ENCODE data around the gene CYP1B1. TPM values are rescaled to one million over a fixed set of nuclear protein-coding genes. Genes with fewer than 3 reads are reported as not detected.

The CYP1B1 gene
- total RNA-seq, 1 experiment from 2014 or later = 2.6 TPM

DNA sequence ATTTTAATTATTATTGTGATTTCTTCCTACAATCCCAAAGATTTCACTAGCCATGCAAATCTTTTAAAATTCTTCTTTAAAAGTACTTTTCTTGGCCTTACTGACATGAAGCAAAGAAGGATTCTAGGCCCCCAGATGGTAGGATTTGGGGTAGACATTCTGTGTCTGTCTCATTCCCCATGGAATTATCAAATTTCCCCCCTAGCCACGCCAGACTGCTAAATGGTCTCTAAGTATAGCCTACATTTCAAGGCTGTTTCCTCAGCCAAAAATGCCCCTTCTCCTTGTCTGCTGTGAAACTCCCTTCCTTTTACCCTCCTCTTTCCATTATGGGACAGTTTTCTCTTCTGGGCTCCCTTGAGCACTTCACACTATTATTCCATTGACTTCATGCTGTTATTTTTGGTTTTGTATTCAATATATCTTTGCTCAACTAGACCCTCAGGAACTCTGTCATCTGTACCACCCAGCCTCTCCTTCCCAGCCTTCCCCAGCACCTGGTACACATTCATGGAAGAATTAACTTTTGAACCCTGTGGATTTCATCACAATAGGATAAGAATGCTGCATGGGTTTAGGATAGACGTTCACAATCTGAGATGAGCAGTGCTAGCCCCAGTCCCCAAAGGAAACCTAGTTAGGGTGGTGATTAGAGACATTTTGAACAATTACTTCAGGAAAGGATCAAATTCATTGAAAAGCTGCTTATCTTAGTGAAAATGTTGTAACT is 21.5 kb upstream of the CYP1B1 start:
- CTCF ChIA-PET = no interaction called here
- H3K4me1 ChIP-seq (ENCODE audit: control insufficient read depth in 1 of 2, insufficient read depth in 2 of 2, low read length in 2 of 2) = no peaks in the 10 kb centered on the region

More for the DNA sequence above, 21.5 kb upstream of the CYP1B1 start:
- H3K9ac ChIP-seq (ENCODE audit: low read length) = no peak overlapping the region
- intact Hi-C loops (cut with micrococcal nuclease) = no loop called here
- POLR2A ChIA-PET = no interaction called here
- BruUV-seq (replicated peaks) = no TSS peak
- no peaks in the 10 kb centered on the region for H3K9me3 ChIP-seq (ENCODE audit: control insufficient read depth in 1 of 2, insufficient read depth in 1 of 2, low read depth in 1 of 2, low read length in 2 of 2)
- TF ChIP-seq SIN3A (IDR thresholded peaks at IDR 0.05; ENCODE audit: low read depth) = no peak
- TF ChIP-seq, protein P1, sequence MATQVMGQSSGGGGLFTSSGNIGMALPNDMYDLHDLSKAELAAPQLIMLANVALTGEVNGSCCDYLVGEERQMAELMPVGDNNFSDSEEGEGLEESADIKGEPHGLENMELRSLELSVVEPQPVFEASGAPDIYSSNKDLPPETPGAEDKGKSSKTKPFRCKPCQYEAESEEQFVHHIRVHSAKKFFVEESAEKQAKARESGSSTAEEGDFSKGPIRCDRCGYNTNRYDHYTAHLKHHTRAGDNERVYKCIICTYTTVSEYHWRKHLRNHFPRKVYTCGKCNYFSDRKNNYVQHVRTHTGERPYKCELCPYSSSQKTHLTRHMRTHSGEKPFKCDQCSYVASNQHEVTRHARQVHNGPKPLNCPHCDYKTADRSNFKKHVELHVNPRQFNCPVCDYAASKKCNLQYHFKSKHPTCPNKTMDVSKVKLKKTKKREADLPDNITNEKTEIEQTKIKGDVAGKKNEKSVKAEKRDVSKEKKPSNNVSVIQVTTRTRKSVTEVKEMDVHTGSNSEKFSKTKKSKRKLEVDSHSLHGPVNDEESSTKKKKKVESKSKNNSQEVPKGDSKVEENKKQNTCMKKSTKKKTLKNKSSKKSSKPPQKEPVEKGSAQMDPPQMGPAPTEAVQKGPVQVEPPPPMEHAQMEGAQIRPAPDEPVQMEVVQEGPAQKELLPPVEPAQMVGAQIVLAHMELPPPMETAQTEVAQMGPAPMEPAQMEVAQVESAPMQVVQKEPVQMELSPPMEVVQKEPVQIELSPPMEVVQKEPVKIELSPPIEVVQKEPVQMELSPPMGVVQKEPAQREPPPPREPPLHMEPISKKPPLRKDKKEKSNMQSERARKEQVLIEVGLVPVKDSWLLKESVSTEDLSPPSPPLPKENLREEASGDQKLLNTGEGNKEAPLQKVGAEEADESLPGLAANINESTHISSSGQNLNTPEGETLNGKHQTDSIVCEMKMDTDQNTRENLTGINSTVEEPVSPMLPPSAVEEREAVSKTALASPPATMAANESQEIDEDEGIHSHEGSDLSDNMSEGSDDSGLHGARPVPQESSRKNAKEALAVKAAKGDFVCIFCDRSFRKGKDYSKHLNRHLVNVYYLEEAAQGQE (IDR thresholded peaks at IDR 0.05; ENCODE audit: low read depth) = no peak
- TF ChIP-seq, protein P2, sequence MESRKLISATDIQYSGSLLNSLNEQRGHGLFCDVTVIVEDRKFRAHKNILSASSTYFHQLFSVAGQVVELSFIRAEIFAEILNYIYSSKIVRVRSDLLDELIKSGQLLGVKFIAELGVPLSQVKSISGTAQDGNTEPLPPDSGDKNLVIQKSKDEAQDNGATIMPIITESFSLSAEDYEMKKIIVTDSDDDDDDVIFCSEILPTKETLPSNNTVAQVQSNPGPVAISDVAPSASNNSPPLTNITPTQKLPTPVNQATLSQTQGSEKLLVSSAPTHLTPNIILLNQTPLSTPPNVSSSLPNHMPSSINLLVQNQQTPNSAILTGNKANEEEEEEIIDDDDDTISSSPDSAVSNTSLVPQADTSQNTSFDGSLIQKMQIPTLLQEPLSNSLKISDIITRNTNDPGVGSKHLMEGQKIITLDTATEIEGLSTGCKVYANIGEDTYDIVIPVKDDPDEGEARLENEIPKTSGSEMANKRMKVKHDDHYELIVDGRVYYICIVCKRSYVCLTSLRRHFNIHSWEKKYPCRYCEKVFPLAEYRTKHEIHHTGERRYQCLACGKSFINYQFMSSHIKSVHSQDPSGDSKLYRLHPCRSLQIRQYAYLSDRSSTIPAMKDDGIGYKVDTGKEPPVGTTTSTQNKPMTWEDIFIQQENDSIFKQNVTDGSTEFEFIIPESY (IDR thresholded peaks at IDR 0.05; ENCODE audit: extremely low read depth, insufficient replicate concordance, low read length) = no peak
- no peak for TF ChIP-seq MAX (IDR thresholded peaks at IDR 0.05)
- no peak for TF ChIP-seq SP1 (IDR thresholded peaks at IDR 0.05; ENCODE audit: low read depth)
- TF ChIP-seq CBX3 (IDR thresholded peaks at IDR 0.05; ENCODE audit: low read depth) = no peak
- TF ChIP-seq ATF3 (IDR thresholded peaks at IDR 0.05) = no peak
- TF ChIP-seq ZNF274 (IDR thresholded peaks at IDR 0.05; ENCODE audit: low read depth, low read length) = no peak
- no peak for TF ChIP-seq POLR2AphosphoS5 (IDR thresholded peaks at IDR 0.05; ENCODE audit: low read depth, low read length)
- no peak for TF ChIP-seq SRF (IDR thresholded peaks at IDR 0.05; ENCODE audit: low read depth)
- TF ChIP-seq RAD21 (IDR thresholded peaks at IDR 0.05; ENCODE audit: low read depth) = no peak
- H3K79me2 ChIP-seq (ENCODE audit: insufficient read depth, low read length) = no peaks in the 10 kb centered on the region
- no peaks in the 10 kb centered on the region for H3K36me3 ChIP-seq (ENCODE audit: control insufficient read depth in 1 of 2, insufficient read depth in 2 of 2, low read length in 2 of 2)
- H3K9me2 ChIP-seq (ENCODE audit: insufficient read depth) = no peaks in the 10 kb centered on the region
- H3K27ac ChIP-seq (ENCODE audit: low read depth, low read length) = no peak overlapping the region
- H3K4me2 ChIP-seq (ENCODE audit: low read length) = no peak overlapping the region
- no peaks in the 10 kb centered on the region for H4K20me1 ChIP-seq (ENCODE audit: insufficient read depth)
- DNase-seq (ENCODE audit: low read depth, low spot score) (no peak), ATAC-seq (no peak)
- no peak overlapping the region for H3K4me3 ChIP-seq (replicated peaks in 1 of 2; ENCODE audit: low read depth in 1 of 2, low read length in 2 of 2)
- no peaks in the 10 kb centered on the region for H3K27me3 ChIP-seq (ENCODE audit: insufficient read depth, low read length)
- H2AFZ ChIP-seq (ENCODE audit: low read depth, low read length, poor library complexity, severe bottlenecking) = no peak overlapping the region
- RAD21 ChIA-PET (ENCODE audit: low non-redundant PET in 1 of 2, low total read pairs in 2 of 2, uncharacterized antibody in 2 of 2, unreplicated experiment in 2 of 2) = no interaction called here
